Lung (tissue), 12 donors: ENCODE results near the gene PPIL6. TPM values are rescaled to one million over a fixed set of nuclear protein-coding genes. Genes with fewer than 3 reads are reported as not detected.

ENCODE experiments used
- ATAC-seq: fragments of 200-7000 bp; cut with Tn5 transposase; one replicate; pipeline ENCODE4 v1.9.1; 2020; ENCODE audit warnings: moderate number of reproducible peaks; ENCODE audit not compliant: insufficient read depth, low FRiP score
- DNase-seq, 3 donors: peaks; one replicate each; pipeline ENCODE4 v3.0.0-alpha.2; 2013 to 2017
- H3K27ac ChIP-seq, 2 donors: one replicate each; pipeline ENCODE4 v1.5.1; 2013; ENCODE audit warnings: mild to moderate bottlenecking in 2 of 2, moderate library complexity in 2 of 2, control low read depth in 1 of 2, inconsistent platforms in 1 of 2, low read depth in 1 of 2, low read length in 1 of 2
- H3K27me3 ChIP-seq, 3 donors: one replicate each; pipeline ENCODE4 v1.5.1; 2013; ENCODE audit warnings: low read length in 2 of 3; ENCODE audit not compliant: control insufficient read depth in 3 of 3, insufficient read depth in 3 of 3
- H3K36me3 ChIP-seq, 4 donors: one replicate each; pipeline ENCODE4 v1.5.1; 2013; ENCODE audit warnings: low read length in 4 of 4, mild to moderate bottlenecking in 1 of 4, moderate library complexity in 1 of 4; ENCODE audit not compliant: control insufficient read depth in 4 of 4, insufficient read depth in 4 of 4
- H3K4me1 ChIP-seq, 5 donors: one replicate each; pipeline ENCODE4 v1.5.1; 2013; ENCODE audit warnings: low read length in 5 of 5, mild to moderate bottlenecking in 2 of 5, moderate library complexity in 1 of 5; ENCODE audit not compliant: control insufficient read depth in 5 of 5, insufficient read depth in 5 of 5
- H3K4me3 ChIP-seq: one replicate; pipeline ENCODE4 v1.5.1; 2013; ENCODE audit warnings: mild to moderate bottlenecking, control low read depth, moderate library complexity
- H3K9ac ChIP-seq, 2 donors: one replicate each; pipeline ENCODE4 v1.5.1; 2013; ENCODE audit warnings: low read length in 2 of 2, control low read depth in 1 of 2; ENCODE audit not compliant: insufficient read depth in 1 of 2
- H3K9me3 ChIP-seq, 4 donors: one replicate each; pipeline ENCODE4 v1.5.1; 2013; ENCODE audit warnings: low read length in 3 of 4, mild to moderate bottlenecking in 1 of 4, moderate library complexity in 1 of 4; ENCODE audit not compliant: control insufficient read depth in 4 of 4, insufficient read depth in 3 of 4
- CTCF ChIP-seq: IDR thresholded peaks from 2 replicates; pipeline ENCODE4 v1.5.1; 2012; ENCODE audit warnings: mild to moderate bottlenecking; ENCODE audit errors: control extremely low read depth, extremely low read depth
- WGBS, 2 donors: extraction: QIAGEN DNeasy Blood & Tissue Kit; methylation state at CpG; one replicate each; pipeline ENCODE4 v1.1.7; 2013; 5-methylcytosine and 5-hydroxymethylcytosine counted together
- polyA plus RNA-seq, 2 donors: library from polyadenylated mRNA; stranded (reverse); fragments of 200-250 nt; gene quantifications; one replicate each; pipeline ENCODE4 v1.2.1, GENCODE V29; 2013
- total RNA-seq, 2 donors: library from RNA; depleted of rRNA in 1 of 2; stranded (reverse); fragments of >200 nt in 1 of 2; gene quantifications; one replicate each; pipeline ENCODE4 v1.2.1, GENCODE V29; 2014 to 2021
- donor health status: control.
- donor health status: control.
- donor health status: Bipolar disorder and iron deficiency.
- donor health status: healthy.
- donor health status: DM: yes; HTN: yes; CAD: no.

The PPIL6 gene
- total and polyA plus RNA-seq, 4 donors: 6.3 to 18.1 (median 13.3) TPM

- H3K27ac ChIP-seq: peak overlapping the region; percentile 98 to 100
- H3K4me1 ChIP-seq: peaks cover 0 to 26% (median 9%) of the 10 kb centered on the region in 5 donors
- DNase-seq (peak; percentile 93 to 97 (median 97)), ATAC-seq (peak; percentile 88)
- peak overlapping the region; percentile 98 to 99 for H3K9ac ChIP-seq
- H3K36me3 ChIP-seq: peaks cover 0 to 9% (median 6%) of the 10 kb centered on the region in 4 donors
- H3K4me3 ChIP-seq: peak overlapping the region; percentile 43
- 0% methylated on average over 42 of the region's 42 CpGs for WGBS, 2 donors
- no peaks in the 10 kb centered on the region for H3K27me3 ChIP-seq
- TF ChIP-seq CTCF: no peak
- no peaks in the 10 kb centered on the region for H3K9me3 ChIP-seq
These were observed 57.6 kb downstream of the PPIL6 start for GRCh38 chr6:109382576-109383437.

GRCh38 chr6:109381747-109382575, 58.5 kb downstream of the PPIL6 start, which contains the start of gene CD164:
TSS of gene CD164 (minus strand) at chr6:109382467. CDS start at chr6:109382378, 89 bp downstream.
- WGBS, 2 donors: 0 to 1% methylated on average over 67 to 93 of the region's 93 CpGs
- no peaks in the 10 kb centered on the region for H3K27me3 ChIP-seq
- no peak for TF ChIP-seq CTCF
- H3K36me3 ChIP-seq: peaks cover 2 to 10% (median 8%) of the 10 kb centered on the region in 4 donors
- H3K4me3 ChIP-seq: peak within 1 kb of the TSS; percentile 94
- peak within 1 kb of the TSS; percentile 98 to 99 for H3K9ac ChIP-seq
- peak within 1 kb of the TSS; percentile 98 to 100 for H3K27ac ChIP-seq
- no peaks in the 10 kb centered on the region for H3K9me3 ChIP-seq
- ATAC-seq (peak; percentile 92), DNase-seq (peak; percentile 95 to 98 (median 97))
- H3K4me1 ChIP-seq: peaks cover 0 to 26% (median 9%) of the 10 kb centered on the region in 5 donors

- Histone ChIP-seq H3K27ac (peak overlapping the region; percentile 98 to 100), H3K4me3 (peak overlapping the region; percentile 94), H3K27me3 (no peaks in the 10 kb centered on the region), H3K9ac (peak overlapping the region; percentile 87 to 98), H3K4me1 (peaks cover 0 to 26% (median 9%) of the 10 kb centered on the region in 5 donors), H3K9me3 (no peaks in the 10 kb centered on the region), H3K36me3 (peaks cover 6 to 16% (median 10%) of the 10 kb centered on the region in 4 donors)
- DNase-seq: peak in 2 of 3 donors; percentile 46 to 60
- no peak for ATAC-seq
- 0% methylated on average over 25 of the region's 25 CpGs for WGBS, 2 donors
- TF ChIP-seq CTCF: no peak
These were observed 59.2 kb downstream of the PPIL6 start for GRCh38 chr6:109381061-109381746.
